NCI-H2171 treated with DMSO at 0.1 percent for 48 hours (cell line): ENCODE results near the gene MRS2.

ENCODE experiments used
- DNase-seq: peaks from one replicate; lab custom pipeline; 2025; lab: John Stamatoyannopoulos, UW

Gene MRS2

GRCh38 chr6:24431045-24431451 lies 28.3 kb downstream of the MRS2 start:
- DNase-seq: peak; percentile 49

DNA sequence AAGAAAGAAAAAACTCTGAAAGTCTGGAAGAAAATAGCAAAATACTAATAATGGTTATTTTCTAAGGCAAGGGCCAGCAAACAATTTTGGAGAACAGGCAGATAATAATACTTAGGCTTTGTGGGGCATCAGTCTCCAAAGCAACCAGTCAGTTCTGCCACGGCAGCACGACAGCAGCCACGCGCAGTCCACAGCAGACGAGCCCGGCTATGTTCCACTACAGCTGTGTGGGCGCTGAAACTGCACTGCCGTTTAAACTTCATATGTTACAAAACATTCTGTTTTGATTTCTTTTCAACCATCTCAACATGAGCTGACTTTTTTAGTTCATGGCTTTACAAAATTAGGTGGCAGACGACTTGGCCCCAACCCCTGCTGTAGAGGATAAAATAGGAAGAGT lies 29.9 kb downstream of the MRS2 start:
- no peak for DNase-seq

DNA sequence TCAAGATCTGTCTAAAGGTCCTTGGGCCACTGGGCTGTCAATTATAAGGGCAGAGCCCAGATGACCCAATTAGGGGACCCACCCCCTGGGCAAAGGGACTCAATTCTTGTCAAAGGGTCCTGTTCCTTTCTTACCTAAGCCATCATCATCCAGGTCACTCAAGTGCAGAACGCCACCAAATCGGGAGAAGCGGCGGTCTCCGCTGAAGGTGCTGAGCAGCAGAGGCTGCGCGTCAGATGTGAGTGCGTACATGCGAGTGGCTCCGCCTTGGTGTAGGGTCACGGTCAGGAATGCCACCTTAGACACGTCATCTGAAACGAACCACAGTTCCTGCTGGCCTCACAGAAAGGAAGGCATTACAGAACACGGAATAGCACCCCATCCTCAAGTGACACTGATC lies 34.2 kb downstream of the MRS2 start:
- DNase-seq: no peak

DNA sequence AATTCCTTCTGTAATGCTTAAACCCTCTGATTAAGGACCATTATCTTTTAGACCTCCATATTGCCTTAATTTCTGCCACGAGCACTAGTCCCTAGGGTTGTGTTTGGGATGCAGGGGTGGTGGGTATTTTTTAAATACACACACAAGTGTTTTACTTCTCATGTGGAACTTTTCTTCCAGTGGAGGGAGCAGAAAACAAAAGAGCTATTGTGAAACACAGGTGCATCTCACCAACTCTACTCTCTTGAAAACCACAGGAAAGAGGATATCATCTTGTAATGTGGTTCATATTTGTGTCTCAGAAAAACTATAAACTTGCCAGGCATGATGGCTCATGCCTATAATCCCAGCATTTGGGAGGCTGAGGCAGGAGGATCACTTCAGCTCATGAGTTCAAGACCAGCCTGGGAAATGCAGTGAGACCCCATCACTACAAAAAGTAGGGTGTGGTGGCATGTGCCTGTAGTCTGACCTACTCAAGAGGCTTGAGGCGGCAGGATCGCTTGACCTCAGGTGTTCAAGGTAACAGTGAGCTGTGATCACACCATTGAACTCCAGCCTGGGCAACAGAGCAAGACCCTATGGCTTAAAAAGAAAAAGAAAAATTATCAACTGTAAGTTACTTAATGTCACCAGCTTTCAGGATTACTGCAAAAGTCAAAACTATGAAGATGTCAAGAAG lies 37.3 kb downstream of the MRS2 start:
- DNase-seq: no peak

DNA sequence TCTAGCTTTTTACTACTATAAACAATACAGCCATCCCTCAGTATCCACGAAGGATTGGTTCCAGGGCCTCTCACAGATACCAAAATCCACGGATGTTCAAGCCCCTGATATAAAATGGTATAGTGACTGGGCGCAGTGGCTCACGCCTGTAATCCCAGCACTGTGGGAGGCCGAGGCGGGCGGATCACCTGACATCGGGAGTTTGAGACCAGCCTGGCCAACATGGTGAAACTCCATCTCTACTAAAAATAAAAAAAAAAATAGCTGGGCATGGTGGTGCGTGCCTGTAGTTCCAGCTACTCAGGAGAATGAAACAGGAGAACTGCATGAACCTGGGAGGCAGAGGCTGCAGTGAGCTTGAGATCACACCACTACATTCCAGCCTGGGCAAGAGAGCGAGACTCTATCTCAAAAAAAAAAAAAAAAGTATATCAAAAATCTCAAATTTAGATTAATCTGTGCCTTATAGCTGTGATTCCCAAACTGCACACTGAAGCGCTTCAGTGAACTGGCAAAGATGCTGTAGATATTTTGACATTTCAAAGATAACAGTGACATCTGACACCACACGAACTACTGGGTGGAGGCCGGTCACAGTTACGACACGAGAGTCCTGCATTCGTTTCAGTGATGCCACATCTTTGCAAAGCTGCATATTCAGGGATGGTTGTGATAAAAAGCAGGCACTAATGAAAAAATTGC lies 38.3 kb downstream of the MRS2 start:
- no peak for DNase-seq

- no peak for DNase-seq
These were observed 38.8 kb downstream of the MRS2 start for GRCh38 chr6:24441599-24441904.

- DNase-seq: no peak
These were observed 41.9 kb downstream of the MRS2 start for GRCh38 chr6:24444588-24444987.

- no peak for DNase-seq
These were observed 43.0 kb downstream of the MRS2 start for GRCh38 chr6:24445704-24446103.

- DNase-seq: no peak
These were observed 43.9 kb downstream of the MRS2 start for GRCh38 chr6:24446670-24447069.

GRCh38 chr6:24448396-24448795 lies 45.7 kb downstream of the MRS2 start:
- no peak for DNase-seq

- no peak for DNase-seq
These were observed 46.2 kb downstream of the MRS2 start for GRCh38 chr6:24448828-24449525.

DNA sequence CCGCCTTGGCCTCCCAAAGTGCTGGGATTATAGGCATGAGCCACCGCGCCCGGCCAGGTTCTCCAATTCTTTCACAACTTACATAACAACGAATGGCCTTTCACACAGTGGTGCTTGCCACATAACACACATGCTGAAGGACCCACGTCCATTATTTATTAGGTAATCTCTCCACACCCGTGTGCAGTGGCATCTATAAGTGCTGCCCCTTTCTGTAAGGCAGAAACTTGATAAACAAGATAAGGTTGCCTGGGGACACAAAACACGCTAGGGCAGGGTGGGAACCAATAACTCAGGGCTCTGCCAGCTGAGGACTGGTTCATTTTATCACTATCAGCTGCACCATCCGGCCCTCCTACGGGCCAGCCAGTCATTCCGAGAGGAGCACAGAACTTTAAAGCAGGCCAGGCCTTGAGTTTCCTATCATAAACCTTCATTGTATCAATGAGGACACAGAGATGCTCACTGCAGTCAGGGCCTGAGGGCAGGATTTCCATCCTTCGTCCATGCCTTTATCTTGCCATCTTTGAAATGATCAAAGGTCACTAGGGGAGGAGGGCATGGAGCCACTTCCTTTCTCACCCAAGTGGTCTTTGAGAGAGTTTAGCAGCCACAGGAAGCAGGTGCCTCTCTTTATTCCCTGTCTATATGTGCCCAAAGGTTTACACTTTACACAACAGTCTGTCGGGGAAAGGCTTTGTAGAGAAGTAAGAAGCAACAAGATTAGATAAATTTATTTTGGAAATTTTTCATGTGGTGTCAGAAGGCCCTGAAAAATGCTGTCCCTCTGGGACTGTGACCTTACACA lies 49.0 kb downstream of the MRS2 start:
- no peak for DNase-seq

GRCh38 chr6:24453921-24454320 lies 51.2 kb downstream of the MRS2 start:
- DNase-seq: no peak

DNA sequence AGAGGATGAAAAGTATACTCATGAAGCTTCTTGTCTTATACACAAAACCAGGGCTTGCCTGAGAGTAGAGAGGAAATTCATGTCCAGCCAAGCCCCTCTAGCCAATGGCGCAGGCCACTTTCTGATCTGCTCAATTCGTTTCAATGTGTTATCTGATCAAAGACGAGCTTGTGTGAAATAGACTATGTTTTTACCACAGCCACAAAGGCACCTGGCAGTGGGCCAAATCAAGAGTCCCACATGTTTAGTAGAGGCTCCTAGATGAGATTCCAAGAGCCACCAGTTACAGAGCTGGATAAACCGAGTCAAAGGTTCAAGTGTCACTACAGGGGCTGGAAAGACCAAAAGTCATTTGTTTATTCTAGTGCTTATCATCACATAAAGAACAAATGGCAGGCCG lies 51.7 kb downstream of the MRS2 start:
- no peak for DNase-seq

GRCh38 chr6:24455061-24455460 lies 52.3 kb downstream of the MRS2 start:
- no peak for DNase-seq

DNA sequence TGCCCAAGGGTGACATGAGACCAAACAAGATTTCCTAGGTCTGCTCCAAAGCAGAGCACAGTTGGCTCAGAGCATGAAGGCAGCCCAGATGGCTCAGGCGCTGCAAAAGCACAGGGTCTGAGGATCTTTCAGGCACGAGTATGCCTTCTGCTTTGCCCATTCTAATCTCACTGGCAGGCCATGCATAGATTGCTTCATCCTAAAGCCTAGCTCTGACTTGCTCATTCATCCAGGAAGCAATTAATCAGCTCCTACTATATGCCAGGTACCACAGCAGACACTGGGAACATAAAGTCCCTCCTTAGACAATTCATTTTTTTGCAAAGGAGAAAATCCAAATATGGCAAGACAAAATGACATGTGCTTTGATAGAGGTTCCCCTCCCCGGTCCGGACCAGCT lies 55.4 kb downstream of the MRS2 start:
- DNase-seq: no peak

DNA sequence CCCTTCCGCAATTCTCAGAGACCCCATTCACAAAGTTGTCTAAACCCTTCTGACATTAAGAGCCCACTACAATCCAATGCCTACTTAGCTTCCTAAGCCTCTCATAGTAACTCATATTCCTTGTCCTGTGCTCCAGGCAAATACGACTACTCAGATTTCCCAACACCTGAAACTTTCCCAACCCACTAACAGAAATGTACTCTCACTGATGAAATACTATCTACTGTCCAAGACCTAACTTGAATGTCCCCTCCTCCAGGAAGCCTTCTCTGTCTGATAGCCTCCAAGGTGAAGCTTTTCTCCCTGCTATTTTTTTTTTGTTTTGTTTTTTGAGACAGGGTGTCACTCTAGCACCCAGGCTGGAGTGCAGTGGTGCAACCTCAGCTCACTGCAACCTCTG lies 56.2 kb downstream of the MRS2 start:
- DNase-seq: no peak

DNA sequence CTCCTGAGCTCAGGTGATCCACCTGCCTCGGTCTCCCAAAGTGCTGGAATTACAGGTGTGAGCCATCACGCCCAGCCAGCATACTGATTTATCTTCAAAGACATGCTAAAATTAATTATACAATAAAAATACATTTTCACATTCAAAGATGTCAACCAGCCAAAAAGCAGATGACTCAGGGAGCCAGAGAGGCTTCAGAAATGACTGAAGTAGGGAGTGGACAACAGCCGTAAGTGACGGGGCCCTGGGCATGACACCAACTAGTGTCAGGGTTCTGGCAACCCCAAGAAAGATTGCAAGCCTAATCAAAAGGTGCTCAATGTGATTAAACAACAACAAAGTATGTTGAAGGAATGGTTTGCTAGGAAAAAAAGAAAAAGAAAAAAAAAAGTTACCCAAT lies 58.2 kb downstream of the MRS2 start:
- no peak for DNase-seq

GRCh38 chr6:24464253-24465038 lies 61.7 kb downstream of the MRS2 start:
- DNase-seq: no peak

DNA sequence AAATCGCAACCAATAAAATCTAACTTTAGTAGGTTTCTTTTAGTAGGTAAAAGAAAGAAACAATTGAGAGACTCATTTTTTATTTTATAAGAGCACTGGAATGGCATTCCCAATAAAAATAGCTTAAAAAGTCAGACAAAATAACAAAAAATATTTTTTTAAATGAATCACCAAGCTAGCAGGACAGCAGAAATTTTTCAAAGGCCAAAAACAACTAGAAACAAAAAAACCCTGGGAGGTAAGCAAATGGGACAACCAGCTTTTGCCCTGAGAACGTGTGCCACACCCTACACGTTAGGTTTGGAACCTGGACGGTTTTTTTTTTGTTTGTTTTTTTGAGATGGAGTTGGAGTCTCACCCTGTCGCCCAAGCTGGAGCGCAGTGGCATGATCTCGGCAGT lies 67.1 kb downstream of the MRS2 start:
- no peak for DNase-seq

DNA sequence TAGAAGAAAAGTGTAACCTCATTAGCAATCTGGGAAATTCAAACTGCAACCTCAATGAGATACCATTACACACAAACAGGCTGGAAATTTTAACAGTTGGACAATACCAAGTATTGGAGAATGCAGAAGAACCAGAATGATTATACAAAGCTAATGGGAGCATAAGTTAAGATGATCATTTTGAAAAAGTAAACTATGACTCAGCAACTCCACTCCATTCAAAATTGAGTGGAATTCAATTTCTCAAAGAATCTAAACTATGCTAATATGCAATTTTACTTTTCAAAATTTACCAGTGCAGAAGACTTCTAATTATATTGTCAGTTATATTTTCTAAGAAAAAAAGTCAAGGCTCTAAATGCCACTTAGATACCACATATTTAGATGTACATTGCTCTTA lies 69.4 kb downstream of the MRS2 start:
- no peak for DNase-seq
